ENCODE measurements around the gene SPAG8.

The SPAG8 gene

GRCh38 chr9:35820076-35820475, 8.0 kb upstream of the SPAG8 start:
- TF ChIP-seq CTCF (IDR thresholded peaks at IDR 0.05; ENCODE audit: low read depth, low read length, poor library complexity, severe bottlenecking) (no peak), EZH2phosphoT487 (IDR thresholded peaks at IDR 0.05; ENCODE audit: borderline replicate concordance, low read length) (no peak)

DNA sequence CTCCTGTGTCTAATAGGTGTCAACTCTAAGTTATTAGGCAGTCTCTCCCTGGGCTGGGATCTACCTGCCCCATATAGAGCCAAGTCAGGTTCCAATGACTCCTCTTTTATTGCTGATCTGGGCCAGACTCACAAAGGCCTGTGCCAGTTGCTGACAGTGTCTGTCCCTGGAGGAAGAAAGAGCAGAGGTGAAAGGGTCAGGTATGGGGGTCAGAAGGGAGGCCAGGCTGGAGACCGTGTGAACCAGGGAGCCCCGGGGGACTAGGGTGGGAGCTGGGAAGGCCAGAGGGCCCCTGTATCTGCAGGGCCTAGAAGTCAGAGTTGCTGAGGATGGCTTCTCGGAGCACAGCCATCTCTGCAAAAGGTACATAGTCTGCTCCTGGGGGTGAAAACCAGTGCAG, 6.3 kb upstream of the SPAG8 start:
- Histone ChIP-seq H4K20me1 (ENCODE audit: control insufficient read depth, insufficient read depth, low read depth, low read length) (no peaks in the 10 kb centered on the region), H3K79me2 (ENCODE audit: control insufficient read depth, low read length) (peaks cover 13% of the 10 kb centered on the region), H3K4me2 (ENCODE audit: low read length) (no peak overlapping the region), H3K4me1 (ENCODE audit: control insufficient read depth, low read length) (peaks cover 14% of the 10 kb centered on the region), H3K36me3 (ENCODE audit: control insufficient read depth, low read length) (peaks cover 4% of the 10 kb centered on the region), H3F3A (ENCODE audit: control insufficient read depth, insufficient read depth) (peaks cover 6% of the 10 kb centered on the region), H3K27ac (ENCODE audit: low read depth, low read length) (no peak overlapping the region), H3K27me3 (ENCODE audit: control insufficient read depth, low read length) (no peaks in the 10 kb centered on the region), H3K9me3 (ENCODE audit: control insufficient read depth, insufficient read depth, low read length) (0 out of 2 replicates have a peak, but pooled peaks cover 3% of the 10 kb centered on the region), H3K9me2 (replicated peaks; ENCODE audit: control insufficient read depth, low read length) (no peaks in the 10 kb centered on the region), H3K4me3 (ENCODE audit: low read length) (no peak overlapping the region)
- TF ChIP-seq CTCF (IDR thresholded peaks at IDR 0.05; ENCODE audit: low read depth, low read length, poor library complexity, severe bottlenecking) = no peak
- TF ChIP-seq EZH2phosphoT487 (IDR thresholded peaks at IDR 0.05; ENCODE audit: borderline replicate concordance, low read length) = no peak

More at GRCh38 chr9:35820076-35820475, 8.0 kb upstream of the SPAG8 start:
- Histone ChIP-seq H3K4me2 (ENCODE audit: low read length) (no peak overlapping the region), H3K4me1 (ENCODE audit: control insufficient read depth, low read length) (peaks cover 4% of the 10 kb centered on the region), H3K27me3 (ENCODE audit: control insufficient read depth, low read length) (no peaks in the 10 kb centered on the region), H3K4me3 (ENCODE audit: low read length) (no peak overlapping the region), H3K9me2 (replicated peaks; ENCODE audit: control insufficient read depth, low read length) (no peaks in the 10 kb centered on the region), H3F3A (ENCODE audit: control insufficient read depth, insufficient read depth) (peaks cover 3% of the 10 kb centered on the region), H4K20me1 (ENCODE audit: control insufficient read depth, insufficient read depth, low read depth, low read length) (no peaks in the 10 kb centered on the region), H3K9me3 (ENCODE audit: control insufficient read depth, insufficient read depth, low read length) (0 out of 2 replicates have a peak, but pooled peaks cover 3% of the 10 kb centered on the region), H3K79me2 (ENCODE audit: control insufficient read depth, low read length) (no peaks in the 10 kb centered on the region), H3K27ac (ENCODE audit: low read depth, low read length) (no peak overlapping the region), H3K36me3 (ENCODE audit: control insufficient read depth, low read length) (no peaks in the 10 kb centered on the region)

DNA sequence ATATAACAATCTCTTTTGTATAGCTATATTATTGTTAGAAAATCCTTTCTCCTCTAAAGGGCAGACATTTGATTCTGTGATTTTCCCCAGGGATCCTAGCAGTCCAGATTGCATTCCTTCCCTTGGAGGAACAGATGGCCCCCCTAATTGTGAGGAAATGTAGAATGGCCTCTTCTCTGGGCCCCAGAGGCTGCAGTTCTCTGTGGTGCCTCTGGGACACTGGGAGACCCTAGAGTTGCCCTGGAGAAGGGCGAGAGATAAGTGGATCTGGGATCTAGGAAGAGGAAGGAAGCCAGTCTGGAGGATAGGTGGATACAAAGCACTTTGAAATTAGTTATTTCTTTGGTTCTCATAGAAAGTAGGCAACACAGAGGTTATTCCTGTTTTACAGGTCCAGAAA, 4.6 kb upstream of the SPAG8 start:
- peaks cover 29% of the 10 kb centered on the region for H3K4me1 ChIP-seq (ENCODE audit: control insufficient read depth, low read length)
- no peaks in the 10 kb centered on the region for H3K9me2 ChIP-seq (replicated peaks; ENCODE audit: control insufficient read depth, low read length)
- H3F3A ChIP-seq (ENCODE audit: control insufficient read depth, insufficient read depth) = peaks cover 6% of the 10 kb centered on the region
- peaks cover 13% of the 10 kb centered on the region for H3K79me2 ChIP-seq (ENCODE audit: control insufficient read depth, low read length)
- TF ChIP-seq EZH2phosphoT487 (IDR thresholded peaks at IDR 0.05; ENCODE audit: borderline replicate concordance, low read length) = no peak
- TF ChIP-seq CTCF (IDR thresholded peaks at IDR 0.05; ENCODE audit: low read depth, low read length, poor library complexity, severe bottlenecking) = no peak
- no peak overlapping the region for H3K4me3 ChIP-seq (ENCODE audit: low read length)
- H3K4me2 ChIP-seq (ENCODE audit: low read length) = no peak overlapping the region
- H4K20me1 ChIP-seq (ENCODE audit: control insufficient read depth, insufficient read depth, low read depth, low read length) = no peaks in the 10 kb centered on the region
- H3K27ac ChIP-seq (ENCODE audit: low read depth, low read length) = no peak overlapping the region
- H3K27me3 ChIP-seq (ENCODE audit: control insufficient read depth, low read length) = no peaks in the 10 kb centered on the region
- H3K36me3 ChIP-seq (ENCODE audit: control insufficient read depth, low read length) = peaks cover 12% of the 10 kb centered on the region
- 0 out of 2 replicates have a peak, but pooled peaks cover 3% of the 10 kb centered on the region for H3K9me3 ChIP-seq (ENCODE audit: control insufficient read depth, insufficient read depth, low read length)

All from DOHH2 (cell line).